Measurements from ENCODE around the gene MERTK. TPM values are rescaled to one million over a fixed set of nuclear protein-coding genes. Genes with fewer than 3 reads are reported as not detected.

The MERTK gene
- total and polyA plus RNA-seq, 2 of the 13 experiments (the other 11 are each of a cell fraction or from before 2014, with no cell fraction given), result 37.3 to 44.7 TPM

GRCh38 chr2:112003576-112004252 lies 105.3 kb downstream of the MERTK start:
- H3K27me3 ChIP-seq (ENCODE audit: control insufficient read depth in 1 of 2, insufficient read depth in 2 of 2, low read length in 2 of 2), result no peaks in the 10 kb centered on the region
- no peaks in the 10 kb centered on the region for H3K4me1 ChIP-seq (ENCODE audit: insufficient read depth, low read length)
- 85% methylated on average over 5 of the region's 5 CpGs for WGBS (ENCODE audit: low lambda C conversion rate)
- TF ChIP-seq ZNF737 (CRISPR knock-in tag; IDR thresholded peaks at IDR 0.05; ENCODE audit: borderline replicate concordance) (no peak), ONECUT2 (CRISPR knock-in tag; IDR thresholded peaks at IDR 0.05) (no peak), ZBTB2 (CRISPR knock-in tag; IDR thresholded peaks at IDR 0.05; ENCODE audit: low read depth) (0 out of 2 replicates have a peak, but pooled peaks have one; percentile 14), HDAC1 (CRISPR knock-in tag; IDR thresholded peaks at IDR 0.05) (no peak)
- no peak for ATAC-seq
- H3K4me2 ChIP-seq (ENCODE audit: low read depth, low read length), result no peak overlapping the region
- H3K36me3 ChIP-seq (replicated peaks in 1 of 2; ENCODE audit: control insufficient read depth in 1 of 2, insufficient read depth in 2 of 2, low read length in 2 of 2), result peaks cover 18 to 66% of the 10 kb centered on the region in 2 experiments
- BruUV-seq (replicated peaks), result TSS peak; percentile 11
- H3K9me3 ChIP-seq (ENCODE audit: low read length), result no peaks in the 10 kb centered on the region
- in situ Hi-C loops (cut with HindIII; ENCODE audit: extremely low pct_ligation_motif_present, low pct_unique_long_range_greater_than_20kb) (no loop called here), intact Hi-C loops (cut with micrococcal nuclease; ENCODE audit: unreplicated experiment) (no loop called here)
- H2AFZ ChIP-seq (ENCODE audit: low read length), result no peak overlapping the region
- H3K4me3 ChIP-seq (replicated peaks in 1 of 3; ENCODE audit: insufficient read depth in 1 of 3, low read depth in 2 of 3, low read length in 3 of 3), result no peak overlapping the region
- no peak overlapping the region for H3K27ac ChIP-seq (ENCODE audit: extremely low read length, insufficient read depth, low read length)
- no peak for DNase-seq (ENCODE audit: low spot score)
- no peaks in the 10 kb centered on the region for H4K20me1 ChIP-seq (ENCODE audit: insufficient read depth, low read length)
- FAIRE-seq, result no peak
- no peaks in the 10 kb centered on the region for H3K79me2 ChIP-seq (ENCODE audit: insufficient read depth, low read length)
- H3K9ac ChIP-seq (ENCODE audit: insufficient read depth, low read depth, low read length), result no peak overlapping the region
- POLR2A ChIA-PET, result no interaction called here
- CTCF ChIA-PET (ENCODE audit: low intra/inter-chr PET ratio, low total read pairs), result no interaction called here

GRCh38 chr2:112004253-112004645 lies 105.8 kb downstream of the MERTK start:
- no TSS peak for BruUV-seq (replicated peaks)
- TF ChIP-seq ZNF660 (CRISPR knock-in tag; IDR thresholded peaks at IDR 0.05; ENCODE audit: borderline replicate concordance, low read depth), result no peak
- no peak for TF ChIP-seq NFIC (IDR thresholded peaks at IDR 0.05; ENCODE audit: low read length)
- no peak for TF ChIP-seq HNRNPUL1 (IDR thresholded peaks at IDR 0.05; ENCODE audit: low read depth, low read length)
- no peak for TF ChIP-seq U2AF1 (optimal IDR thresholded peaks at IDR 0.05; ENCODE audit: low read depth, low read length)
- no peak for TF ChIP-seq CBX1 (IDR thresholded peaks at IDR 0.05; ENCODE audit: low read depth)
- no peak overlapping the region for H3K4me3 ChIP-seq (replicated peaks in 1 of 3; ENCODE audit: insufficient read depth in 1 of 3, low read depth in 2 of 3, low read length in 3 of 3)
- H3K27me3 ChIP-seq (ENCODE audit: control insufficient read depth in 1 of 2, insufficient read depth in 2 of 2, low read length in 2 of 2), result no peaks in the 10 kb centered on the region
- intact Hi-C loops (cut with micrococcal nuclease; ENCODE audit: unreplicated experiment), result no loop called here
- FAIRE-seq (no peak), DNase-seq (ENCODE audit: low spot score) (no peak), ATAC-seq (no peak)
- in situ Hi-C loops (cut with HindIII; ENCODE audit: extremely low pct_ligation_motif_present, low pct_unique_long_range_greater_than_20kb), result no loop called here
- H4K20me1 ChIP-seq (ENCODE audit: insufficient read depth, low read length), result no peaks in the 10 kb centered on the region
- H3K79me2 ChIP-seq (ENCODE audit: insufficient read depth, low read length), result no peaks in the 10 kb centered on the region
- H3K4me2 ChIP-seq (ENCODE audit: low read depth, low read length), result no peak overlapping the region
- no peaks in the 10 kb centered on the region for H3K9me3 ChIP-seq (ENCODE audit: low read length)
- no peak overlapping the region for H3K9ac ChIP-seq (ENCODE audit: insufficient read depth, low read depth, low read length)
- no peak overlapping the region for H3K27ac ChIP-seq (ENCODE audit: extremely low read length, insufficient read depth, low read length)
- no peaks in the 10 kb centered on the region for H3K4me1 ChIP-seq (ENCODE audit: insufficient read depth, low read length)
- no peak overlapping the region for H2AFZ ChIP-seq (ENCODE audit: low read length)
- CTCF ChIA-PET (ENCODE audit: low intra/inter-chr PET ratio, low total read pairs), result no interaction called here
- POLR2A ChIA-PET, result no interaction called here
- peaks cover 20 to 71% of the 10 kb centered on the region in 2 experiments for H3K36me3 ChIP-seq (replicated peaks in 1 of 2; ENCODE audit: control insufficient read depth in 1 of 2, insufficient read depth in 2 of 2, low read length in 2 of 2)
- WGBS (ENCODE audit: low lambda C conversion rate), result 92% methylated on average over 5 of the region's 5 CpGs
